ENCODE results near the gene CDYL.

Gene CDYL

DNA sequence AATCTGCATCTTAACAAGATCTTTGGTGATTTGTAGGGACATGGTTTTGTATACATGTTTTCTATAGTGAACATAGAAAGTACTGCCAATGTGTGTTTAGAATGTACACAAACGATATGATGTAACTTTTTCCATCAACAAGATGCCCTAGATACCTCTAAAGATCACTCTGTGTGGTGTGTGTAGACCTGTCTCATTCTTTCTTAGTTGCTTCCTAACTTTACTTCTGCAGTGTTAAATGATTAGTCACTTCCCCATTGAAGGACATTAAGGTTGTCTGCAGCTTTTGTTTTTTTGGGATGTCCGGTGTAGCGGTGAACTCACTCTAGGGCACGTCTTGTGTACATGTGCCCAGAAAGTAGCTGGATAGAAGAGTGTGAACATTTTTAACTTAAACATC is 35.9 kb downstream of the CDYL start:
- in situ Hi-C loops (cut with HindIII; ENCODE audit: low sequenced_read_pairs), result no loop called here
- no peak overlapping the region for H3K4me3 ChIP-seq (ENCODE audit: low read depth, low read length)
- no peak for DNase-seq (ENCODE audit: low read depth)
- TF ChIP-seq, protein P1, sequence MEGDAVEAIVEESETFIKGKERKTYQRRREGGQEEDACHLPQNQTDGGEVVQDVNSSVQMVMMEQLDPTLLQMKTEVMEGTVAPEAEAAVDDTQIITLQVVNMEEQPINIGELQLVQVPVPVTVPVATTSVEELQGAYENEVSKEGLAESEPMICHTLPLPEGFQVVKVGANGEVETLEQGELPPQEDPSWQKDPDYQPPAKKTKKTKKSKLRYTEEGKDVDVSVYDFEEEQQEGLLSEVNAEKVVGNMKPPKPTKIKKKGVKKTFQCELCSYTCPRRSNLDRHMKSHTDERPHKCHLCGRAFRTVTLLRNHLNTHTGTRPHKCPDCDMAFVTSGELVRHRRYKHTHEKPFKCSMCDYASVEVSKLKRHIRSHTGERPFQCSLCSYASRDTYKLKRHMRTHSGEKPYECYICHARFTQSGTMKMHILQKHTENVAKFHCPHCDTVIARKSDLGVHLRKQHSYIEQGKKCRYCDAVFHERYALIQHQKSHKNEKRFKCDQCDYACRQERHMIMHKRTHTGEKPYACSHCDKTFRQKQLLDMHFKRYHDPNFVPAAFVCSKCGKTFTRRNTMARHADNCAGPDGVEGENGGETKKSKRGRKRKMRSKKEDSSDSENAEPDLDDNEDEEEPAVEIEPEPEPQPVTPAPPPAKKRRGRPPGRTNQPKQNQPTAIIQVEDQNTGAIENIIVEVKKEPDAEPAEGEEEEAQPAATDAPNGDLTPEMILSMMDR (IDR thresholded peaks at IDR 0.05; ENCODE audit: low read depth, low read length, missing control alignments), result no peak

DNA sequence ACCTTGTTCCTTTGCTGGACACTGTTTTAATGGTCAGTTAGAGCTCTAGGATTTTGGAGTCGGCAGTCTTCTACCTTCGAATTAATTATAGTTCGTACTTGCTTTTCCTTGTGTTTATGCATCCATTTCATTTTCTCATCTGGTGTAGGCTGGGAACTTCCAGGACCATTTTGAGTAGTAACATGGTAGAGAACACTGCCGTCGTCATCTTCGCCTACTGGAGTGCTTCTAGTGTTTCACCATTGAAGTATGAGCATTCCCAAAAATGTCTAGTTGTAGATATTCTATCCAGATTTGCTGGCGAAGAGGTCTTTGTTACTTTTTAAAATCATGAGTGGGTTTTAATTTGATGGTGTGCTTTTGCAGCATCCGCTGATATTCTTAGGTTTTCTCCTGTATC is 36.9 kb downstream of the CDYL start:
- in situ Hi-C loops (cut with HindIII; ENCODE audit: low sequenced_read_pairs), result no loop called here
- TF ChIP-seq, protein P1 (IDR thresholded peaks at IDR 0.05; ENCODE audit: low read depth, low read length, missing control alignments), result no peak
- no peak overlapping the region for H3K4me3 ChIP-seq (ENCODE audit: low read depth, low read length)
- DNase-seq (ENCODE audit: low read depth), result no peak

DNA sequence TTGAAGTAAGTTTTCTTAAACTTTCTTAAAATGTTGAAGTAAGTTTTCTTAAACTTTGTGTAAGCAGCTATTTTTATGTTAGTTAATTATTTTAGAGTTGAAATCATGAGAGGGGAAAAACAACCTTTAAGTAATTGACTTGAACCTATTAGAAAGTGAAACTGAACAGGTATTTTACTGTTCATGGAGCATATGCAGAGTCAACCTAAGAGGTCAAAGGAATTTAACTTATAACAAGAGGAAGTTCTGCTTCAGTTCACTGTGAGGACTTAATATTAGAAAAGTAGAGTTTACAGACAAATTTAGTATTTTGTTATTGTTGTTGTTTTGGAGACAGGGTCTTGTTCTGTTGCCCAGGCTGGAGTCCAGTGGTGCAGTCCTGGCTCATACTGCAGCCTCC is 38.0 kb downstream of the CDYL start:
- TF ChIP-seq, protein P1 (IDR thresholded peaks at IDR 0.05; ENCODE audit: low read depth, low read length, missing control alignments), result no peak
- in situ Hi-C loops (cut with HindIII; ENCODE audit: low sequenced_read_pairs), result no loop called here

DNA sequence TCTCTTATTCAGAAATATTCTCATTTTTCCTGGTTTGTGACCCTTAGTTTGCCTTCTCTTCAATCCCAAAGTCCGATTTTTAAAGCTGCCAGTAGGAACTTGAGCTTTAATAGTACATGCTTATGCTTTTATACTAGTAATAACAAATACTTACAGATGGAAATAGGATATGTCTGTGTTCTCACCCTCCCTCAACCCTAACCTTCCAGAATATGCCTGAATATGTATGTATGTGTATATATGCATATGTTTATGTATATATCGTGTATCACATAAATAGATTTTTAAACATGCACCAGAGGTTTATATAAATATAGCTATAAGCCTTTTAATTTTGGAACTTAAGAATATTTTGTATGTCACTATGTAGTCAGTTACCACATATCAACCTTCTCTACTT is 38.8 kb downstream of the CDYL start:
- in situ Hi-C loops (cut with HindIII; ENCODE audit: low sequenced_read_pairs), result no loop called here
- TF ChIP-seq, protein P1 (IDR thresholded peaks at IDR 0.05; ENCODE audit: low read depth, low read length, missing control alignments), result no peak
- no peak overlapping the region for H3K4me3 ChIP-seq (ENCODE audit: low read depth, low read length)
- DNase-seq (ENCODE audit: low read depth), result no peak

More for the DNA sequence above, 38.0 kb downstream of the CDYL start:
- no peak for DNase-seq (ENCODE audit: low read depth)
- H3K4me3 ChIP-seq (ENCODE audit: low read depth, low read length), result no peak overlapping the region

DNA sequence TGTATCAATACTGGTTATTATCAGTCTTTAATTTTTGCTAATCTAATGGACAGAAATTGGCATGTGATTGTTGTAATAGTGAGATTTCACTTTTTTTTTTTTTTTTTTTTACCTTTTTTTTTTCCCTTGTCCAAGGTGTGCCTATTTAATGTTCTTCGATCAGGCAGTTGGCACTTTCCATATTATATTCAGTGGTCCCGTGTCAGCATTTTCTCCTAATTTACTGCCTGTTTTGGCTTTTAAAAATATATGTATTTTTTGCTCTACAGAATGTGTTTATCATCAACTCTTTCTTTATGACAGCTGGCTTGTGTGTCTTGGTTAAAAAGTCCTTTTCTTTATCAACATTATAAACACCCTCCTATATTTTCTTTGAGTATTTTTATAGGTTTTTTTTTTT is 39.4 kb downstream of the CDYL start:
- H3K4me3 ChIP-seq (ENCODE audit: low read depth, low read length), result no peak overlapping the region
- TF ChIP-seq, protein P1 (IDR thresholded peaks at IDR 0.05; ENCODE audit: low read depth, low read length, missing control alignments), result no peak
- no peak for DNase-seq (ENCODE audit: low read depth)
- in situ Hi-C loops (cut with HindIII; ENCODE audit: low sequenced_read_pairs), result no loop called here

DNA sequence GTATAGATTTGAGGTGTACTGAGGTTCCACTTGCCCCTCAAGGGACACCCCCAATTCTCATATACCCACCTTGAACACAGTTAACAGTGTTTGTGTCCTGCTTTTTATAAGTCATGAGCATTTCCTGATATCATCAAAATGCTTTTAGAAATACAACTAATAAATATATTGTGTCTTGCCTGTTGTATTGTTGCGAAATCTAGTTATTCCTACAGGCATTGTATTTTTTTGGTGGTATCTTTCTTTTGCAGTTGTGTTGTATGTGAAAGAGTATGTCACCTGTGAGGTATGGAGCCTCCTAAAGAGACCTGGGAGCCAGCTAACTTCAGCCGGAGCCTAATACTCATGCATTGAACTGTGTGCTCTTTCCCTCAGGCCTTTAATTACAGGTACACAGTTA is 40.7 kb downstream of the CDYL start:
- in situ Hi-C loops (cut with HindIII; ENCODE audit: low sequenced_read_pairs), result no loop called here
- DNase-seq (ENCODE audit: low read depth), result no peak
- H3K4me3 ChIP-seq (ENCODE audit: low read depth, low read length), result no peak overlapping the region
- TF ChIP-seq, protein P1 (IDR thresholded peaks at IDR 0.05; ENCODE audit: low read depth, low read length, missing control alignments), result no peak

DNA sequence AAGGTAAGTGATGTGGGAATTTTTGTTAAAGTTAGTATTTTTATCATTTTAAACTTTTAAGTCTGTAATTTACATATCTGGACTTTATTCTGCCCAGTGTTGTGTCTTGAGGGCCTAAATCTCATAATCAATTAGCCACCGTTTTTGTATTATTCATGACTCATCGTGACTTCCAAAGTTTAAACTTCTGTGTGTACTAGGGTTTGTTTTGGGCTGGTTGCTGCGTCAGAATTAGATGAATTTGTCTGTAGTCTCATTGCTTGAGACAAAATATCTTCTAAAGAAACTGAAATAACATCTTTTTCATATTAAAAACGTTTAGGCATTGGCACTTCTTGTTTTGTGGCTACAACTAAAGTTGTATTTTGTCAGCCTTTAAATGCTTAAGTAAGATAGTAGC is 41.3 kb downstream of the CDYL start:
- TF ChIP-seq, protein P1 (IDR thresholded peaks at IDR 0.05; ENCODE audit: low read depth, low read length, missing control alignments), result no peak
- DNase-seq (ENCODE audit: low read depth), result peak; percentile 24
- in situ Hi-C loops (cut with HindIII; ENCODE audit: low sequenced_read_pairs), result no loop called here
- no peak overlapping the region for H3K4me3 ChIP-seq (ENCODE audit: low read depth, low read length)

All from astrocyte of the cerebellum (primary cell).